NCI-H82 treated with DMSO at 0.1 percent for 48 hours (cell line): Measurements from ENCODE around the gene TMEM184A.

Experiments used
- DNase-seq: peaks from one replicate; lab custom pipeline; 2025; ENCODE audit not compliant: unreplicated experiment; lab: John Stamatoyannopoulos, UW

Gene TMEM184A

DNA sequence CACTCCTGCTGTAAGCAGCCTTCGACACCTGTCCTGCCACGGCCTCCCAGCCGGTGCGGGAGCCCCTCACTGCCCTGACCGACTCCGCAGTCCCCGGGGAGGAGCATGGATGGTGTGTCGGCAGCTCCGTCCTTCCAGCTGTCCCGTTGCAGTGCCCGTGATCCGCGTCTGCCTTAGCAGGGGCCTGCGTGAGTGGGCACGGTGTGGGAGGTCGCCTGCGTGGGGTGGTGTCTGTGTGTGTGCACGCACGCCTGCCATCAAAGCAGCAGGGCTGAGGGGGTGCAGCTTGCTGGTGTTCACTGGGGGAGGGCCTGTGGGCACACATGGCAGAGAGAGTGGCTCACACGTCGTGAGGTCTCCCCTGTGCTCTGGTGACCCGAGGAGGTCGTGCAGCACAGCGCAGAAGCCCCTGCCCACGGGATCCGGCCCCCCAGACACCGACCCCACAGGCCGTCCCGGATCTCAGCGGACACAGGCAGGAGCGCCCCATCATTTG is 15.2 kb downstream of the TMEM184A start:
- no peak for DNase-seq

DNA sequence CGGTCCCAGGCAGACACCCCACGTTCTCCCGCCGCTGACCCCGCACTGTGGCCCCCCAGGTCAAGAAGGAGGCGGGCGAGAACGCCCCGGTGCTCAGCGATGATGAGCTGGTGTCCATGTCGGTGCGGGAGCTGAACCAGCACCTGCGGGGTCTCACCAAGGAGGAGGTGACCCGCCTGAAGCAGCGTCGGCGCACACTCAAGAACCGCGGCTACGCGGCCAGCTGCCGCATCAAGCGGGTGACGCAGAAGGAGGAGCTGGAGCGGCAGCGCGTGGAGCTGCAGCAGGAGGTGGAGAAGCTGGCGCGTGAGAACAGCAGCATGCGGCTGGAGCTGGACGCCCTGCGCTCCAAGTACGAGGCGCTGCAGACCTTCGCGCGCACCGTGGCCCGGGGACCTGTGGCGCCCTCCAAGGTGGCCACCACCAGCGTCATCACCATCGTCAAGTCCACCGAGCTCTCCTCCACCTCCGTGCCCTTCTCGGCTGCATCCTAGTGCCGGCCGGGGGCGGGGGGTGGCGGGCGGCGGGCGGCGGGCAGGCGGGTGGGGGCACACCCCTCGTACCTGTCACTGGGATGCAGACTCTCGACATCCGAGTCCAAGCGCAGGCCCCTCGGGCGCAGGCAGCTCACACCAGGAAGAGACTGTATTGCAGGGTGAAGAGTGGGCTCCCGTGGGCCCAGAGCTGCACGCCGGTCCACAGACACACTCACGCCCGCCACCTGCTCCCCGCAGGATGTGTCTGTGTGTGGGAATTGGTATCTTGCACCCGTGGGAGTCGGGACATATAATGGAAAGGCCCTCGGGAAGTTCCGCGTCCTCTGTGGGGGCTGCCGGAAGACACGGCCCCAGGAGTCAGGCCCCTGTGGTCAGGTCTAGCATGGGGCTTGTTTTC is 15.9 kb downstream of the TMEM184A start:
- no peak for DNase-seq

DNA sequence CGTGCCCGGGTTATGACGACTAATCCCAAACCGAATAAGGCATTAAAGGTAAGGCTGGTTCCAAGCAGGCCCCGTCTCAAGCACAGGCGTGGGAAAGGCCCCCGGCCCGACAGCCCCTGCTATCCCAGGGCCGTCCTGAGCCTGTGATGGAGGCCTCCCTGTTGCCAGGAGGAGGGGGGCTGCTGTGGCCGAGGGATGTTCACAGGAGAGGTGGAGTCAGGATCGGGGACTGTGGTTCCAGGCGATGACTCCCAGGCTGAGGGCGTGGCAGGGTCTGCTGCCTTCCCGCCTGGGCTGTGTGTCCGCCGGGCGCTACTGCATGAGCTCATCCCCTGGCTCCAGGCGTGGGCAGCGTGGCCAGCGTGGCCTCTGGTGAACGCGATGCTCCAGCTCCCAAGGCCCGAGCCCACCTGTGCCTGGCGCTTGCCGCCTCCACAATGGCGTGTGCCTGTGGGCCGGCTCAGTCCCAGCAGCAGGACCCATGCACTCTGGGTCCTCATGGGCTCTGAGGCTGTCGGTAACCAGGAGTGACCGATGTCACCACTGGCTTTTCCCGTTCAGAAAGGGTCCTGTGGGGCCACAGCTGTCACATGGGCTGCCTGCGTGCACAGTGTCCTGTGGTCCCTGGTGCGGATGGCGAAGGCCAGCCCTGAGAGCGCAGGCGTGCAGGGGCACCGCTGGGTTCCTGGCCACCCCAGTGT is 16.7 kb downstream of the TMEM184A start:
- no peak for DNase-seq

DNA sequence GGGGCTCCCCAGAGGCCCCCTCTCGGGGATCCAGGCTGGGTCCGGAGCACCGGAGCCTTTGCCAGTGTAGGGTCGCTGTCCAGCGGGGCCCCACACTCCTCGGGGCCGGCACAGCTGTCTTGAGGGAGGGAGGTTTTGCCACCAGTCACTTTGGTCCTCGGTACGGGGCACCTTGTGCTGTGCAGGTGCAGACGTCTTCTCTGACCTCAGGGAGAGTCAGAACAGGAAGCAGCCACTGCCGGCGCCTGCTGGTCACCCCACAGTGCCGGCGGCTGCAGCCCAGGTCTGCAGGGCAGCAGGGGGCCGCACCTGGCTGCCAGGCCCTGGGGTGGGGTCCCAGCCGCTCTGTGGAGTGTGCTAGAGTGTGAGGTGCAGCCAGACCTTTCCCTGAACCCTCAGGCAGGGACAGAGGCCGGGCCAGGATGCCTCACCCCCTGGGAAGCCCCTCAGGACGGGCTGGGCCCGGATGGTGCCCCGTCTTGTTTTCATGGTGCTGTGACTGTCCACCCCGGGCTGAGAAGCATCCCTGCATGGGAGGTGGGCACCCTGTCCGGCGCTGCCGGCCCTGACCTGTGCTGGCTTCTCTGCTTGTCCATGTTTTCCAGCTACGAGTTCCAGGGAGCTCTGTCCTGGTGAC is 17.3 kb downstream of the TMEM184A start:
- DNase-seq: no peak

DNA sequence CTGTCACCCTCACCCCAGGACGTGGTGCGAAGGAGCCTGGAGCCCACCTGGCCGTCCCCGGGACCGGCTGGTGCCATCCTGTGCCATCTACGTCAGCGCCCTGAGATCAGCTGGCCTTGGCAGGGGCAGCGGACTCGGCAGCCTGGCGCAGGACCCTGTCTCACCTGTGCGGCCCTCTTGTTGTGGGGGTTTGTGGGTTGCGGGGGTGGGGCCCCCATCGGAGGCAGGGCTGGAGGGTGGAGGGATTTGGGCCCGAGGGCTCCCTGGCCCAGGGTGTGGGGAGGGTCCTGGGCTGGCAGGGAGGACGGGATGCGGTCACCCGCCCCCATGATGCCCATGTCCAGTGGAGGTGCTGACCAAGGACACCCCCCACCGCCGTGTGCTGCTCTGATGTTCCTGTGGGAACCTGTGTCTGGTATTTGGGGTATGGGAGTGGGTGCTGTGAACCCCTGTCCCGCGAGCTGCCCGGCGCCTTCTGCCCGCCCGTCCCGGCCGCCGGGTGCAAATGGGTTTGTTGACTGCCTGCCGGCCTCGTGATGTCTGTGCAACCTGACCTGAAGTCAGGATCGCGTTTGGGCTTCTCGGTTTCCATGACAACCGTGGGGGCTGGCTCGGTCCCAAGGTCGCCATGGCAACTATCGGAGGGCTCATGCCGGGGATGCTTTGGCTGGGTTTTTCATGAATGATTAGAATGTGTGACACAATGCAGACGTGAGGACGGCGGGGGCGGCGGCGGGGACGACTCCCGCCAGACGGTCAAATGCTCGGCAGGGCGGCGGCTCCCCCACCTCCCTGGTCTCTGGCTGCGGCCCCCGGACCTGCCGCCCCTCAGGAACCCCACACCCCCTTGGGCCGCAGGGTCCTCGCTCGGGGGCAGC is 18.2 kb downstream of the TMEM184A start:
- no peak for DNase-seq

DNA sequence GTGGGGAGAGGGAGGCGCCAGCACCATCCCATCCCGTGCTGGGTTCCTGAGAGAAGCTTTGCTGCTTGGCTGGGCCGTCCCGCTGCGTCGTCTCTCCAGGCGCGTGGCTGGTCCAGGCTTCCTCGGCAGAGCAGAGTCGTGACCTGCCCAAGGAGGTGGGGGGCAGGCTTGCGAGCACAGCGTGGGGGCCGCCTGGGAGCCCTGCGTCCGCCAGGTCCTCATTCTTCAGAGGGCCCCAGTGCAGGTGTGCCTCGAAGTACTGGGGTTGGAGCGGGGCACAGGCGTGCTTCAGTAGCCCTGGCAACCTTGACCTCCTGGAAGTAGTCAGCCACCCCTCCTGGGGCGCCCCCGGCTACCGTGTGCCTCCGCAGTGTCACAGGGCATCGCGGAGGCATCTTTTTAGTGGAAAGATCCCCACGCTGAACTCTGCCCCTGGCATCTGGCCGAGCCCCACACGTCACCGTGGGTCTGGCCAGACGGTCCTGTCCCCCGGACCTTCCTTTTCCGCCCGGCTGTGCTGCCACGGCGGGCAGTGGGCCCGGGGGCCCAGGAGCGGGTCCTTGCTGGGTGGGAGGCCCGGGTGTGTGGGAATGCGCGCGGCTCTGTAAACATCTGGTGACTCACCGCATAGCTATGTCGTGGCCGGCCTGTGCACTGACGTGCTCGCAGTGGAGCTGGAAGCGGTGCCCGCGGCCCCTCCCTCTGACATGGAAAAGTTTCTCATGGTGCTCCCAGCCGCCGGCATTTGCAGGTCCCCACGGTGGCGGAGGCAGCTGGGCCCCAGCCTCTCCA is 19.1 kb downstream of the TMEM184A start:
- no peak for DNase-seq

DNA sequence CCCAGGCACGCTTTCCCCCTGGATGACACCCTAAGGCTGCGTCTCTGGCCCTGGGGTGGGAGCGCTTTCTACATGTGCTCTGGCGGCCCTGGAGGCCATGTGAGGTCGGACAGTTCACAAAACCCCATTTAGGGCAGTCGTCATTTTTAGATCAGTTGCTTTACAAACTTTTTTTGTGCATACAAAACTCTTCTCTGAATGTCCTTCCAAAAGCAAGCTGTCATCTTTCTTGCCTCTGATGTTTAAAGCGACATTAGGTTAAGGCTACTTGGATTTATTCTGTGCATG is 19.6 kb downstream of the TMEM184A start:
- DNase-seq: no peak

DNA sequence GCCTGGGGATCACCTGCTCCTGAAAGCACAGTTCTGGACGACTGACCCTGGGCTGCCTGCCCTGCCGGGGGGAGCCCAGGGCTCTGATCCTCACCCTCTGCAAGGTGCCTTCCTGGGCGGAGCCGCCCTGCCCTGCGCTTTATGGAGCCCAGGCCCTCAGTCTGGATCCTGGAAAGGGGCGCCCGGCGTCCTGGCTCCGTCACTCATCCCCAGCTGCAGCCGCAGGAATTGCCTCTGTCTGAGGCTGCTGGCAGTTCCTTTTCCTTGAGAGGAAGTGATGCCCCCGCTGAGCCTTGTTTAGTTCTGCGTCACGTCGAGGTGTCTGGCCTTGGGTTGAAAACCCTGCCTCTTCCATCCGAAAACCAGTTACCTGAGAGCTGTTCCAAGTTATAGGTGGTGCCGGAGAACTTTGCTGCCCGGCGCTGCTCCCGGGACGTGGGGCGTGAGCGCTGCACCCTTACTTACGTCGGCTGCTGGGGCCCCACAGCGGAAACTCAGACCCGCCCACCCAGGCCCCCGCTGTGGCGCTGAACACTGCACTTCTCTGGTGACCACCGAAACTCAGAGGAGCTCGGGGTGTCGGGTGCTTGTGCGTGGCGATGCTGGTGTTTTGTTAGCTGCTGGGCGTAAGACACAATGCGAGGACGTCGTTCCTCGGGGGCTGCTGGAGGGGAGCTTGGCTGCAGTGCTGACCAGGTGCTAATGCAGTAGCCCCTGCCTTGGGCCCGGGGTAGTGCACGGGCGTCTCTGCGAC is 20.1 kb downstream of the TMEM184A start:
- DNase-seq: no peak

DNA sequence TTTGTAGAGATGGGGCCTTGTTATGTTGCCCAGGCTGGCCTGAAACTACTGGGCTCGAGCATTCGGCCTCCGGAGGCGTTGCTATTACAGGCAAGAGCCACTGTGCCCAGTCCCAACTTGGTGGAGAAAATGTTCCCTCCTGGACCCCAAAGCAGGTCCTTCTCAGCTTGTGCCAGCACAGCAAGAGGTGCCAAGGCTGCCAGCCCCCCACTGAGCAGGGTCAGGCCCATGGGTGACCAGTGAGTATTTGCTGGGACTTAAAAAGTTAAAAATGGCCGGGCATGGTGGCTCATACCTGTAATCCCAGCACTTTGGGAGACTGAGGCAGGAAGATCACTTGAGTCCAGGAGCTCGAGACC is 20.9 kb downstream of the TMEM184A start:
- no peak for DNase-seq

DNA sequence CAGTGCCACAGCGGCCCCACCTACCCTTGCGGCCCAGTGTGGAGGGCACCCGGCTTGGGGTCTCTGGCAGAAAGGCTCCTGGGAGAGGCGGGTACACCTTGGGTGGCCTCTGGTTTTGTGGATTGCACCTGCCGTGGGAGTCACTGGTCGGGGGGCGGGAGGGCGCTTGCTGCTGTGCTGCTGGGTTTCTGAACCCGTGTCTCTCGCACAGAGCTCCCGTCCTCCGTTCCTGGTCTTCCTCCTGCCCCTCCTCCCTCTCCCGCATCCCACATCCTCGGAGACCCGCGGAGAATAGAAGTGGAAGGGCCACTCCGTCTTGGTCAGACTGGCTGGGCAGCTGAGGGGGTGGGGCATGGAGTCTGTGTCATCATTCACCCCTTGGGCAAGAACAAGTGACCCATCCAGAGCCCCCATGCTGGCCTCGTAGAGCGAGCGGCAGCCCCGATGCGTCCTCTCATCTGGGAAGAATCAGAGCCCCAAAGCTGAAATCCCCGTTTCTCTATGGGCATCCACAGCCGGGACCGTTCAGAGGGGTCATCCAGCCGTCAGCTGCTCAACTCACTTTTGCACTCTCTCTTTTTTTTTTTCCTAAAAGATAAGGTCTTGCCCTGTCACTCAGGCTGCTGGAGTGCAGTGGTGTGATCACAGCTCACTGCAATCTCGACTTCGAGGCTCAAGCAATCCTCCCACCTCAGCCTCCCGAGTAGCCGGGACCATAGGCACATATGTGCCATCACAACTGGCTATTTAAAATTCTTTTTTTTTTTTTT is 21.5 kb downstream of the TMEM184A start:
- no peak for DNase-seq

DNA sequence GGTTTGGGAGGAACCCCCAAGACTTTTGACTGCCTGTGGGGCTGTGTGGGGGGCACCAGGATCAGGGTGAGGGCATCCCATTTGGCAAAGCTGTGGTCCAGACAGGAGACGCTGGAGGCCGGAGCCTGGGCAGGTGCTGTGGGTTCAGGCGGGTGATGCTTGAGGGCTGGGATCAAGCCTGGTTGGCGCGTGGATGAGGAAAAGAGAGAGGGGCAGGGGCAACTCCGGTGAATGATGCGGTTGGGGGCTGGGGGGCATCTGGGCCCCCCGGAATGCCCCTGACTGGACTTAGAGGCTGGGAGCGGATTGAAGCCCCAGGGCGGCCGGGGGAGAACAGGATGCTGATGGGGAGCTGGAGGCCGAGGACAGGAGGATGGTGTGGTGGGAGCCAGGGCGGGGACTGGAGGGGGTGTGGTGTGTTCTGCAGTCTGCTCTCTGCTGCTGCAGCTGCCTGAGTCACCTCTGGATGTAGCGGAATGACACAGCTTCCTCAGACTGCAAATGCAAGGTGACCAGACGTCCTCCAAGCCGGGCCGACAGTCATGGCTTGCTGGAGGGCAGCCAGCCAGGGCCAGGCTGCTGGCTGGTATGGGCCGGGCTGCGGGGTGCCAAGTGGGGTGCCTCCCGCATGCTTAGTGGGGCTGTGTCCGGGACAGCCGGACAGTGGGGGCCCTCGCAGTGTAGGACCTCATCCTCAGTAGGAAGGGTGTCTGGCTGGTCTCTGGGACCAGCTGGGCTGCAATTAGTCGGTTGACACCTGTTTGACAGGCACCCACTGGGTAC is 22.3 kb downstream of the TMEM184A start:
- no peak for DNase-seq

DNA sequence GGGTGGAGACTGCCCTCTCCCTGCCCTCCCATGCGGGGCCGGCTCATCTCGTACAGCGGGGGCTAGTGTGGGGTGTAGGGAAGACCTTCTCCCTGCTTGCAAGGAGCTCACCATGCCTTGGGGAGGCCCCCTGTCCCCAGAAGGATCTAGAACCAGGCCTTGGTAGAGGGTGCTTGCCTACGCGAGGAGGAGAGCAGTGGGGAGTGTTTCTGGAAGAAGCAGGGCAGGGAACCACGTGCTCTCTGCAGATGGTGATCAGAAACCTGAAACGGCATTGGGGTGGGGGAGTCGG is 22.8 kb downstream of the TMEM184A start:
- DNase-seq: no peak

DNA sequence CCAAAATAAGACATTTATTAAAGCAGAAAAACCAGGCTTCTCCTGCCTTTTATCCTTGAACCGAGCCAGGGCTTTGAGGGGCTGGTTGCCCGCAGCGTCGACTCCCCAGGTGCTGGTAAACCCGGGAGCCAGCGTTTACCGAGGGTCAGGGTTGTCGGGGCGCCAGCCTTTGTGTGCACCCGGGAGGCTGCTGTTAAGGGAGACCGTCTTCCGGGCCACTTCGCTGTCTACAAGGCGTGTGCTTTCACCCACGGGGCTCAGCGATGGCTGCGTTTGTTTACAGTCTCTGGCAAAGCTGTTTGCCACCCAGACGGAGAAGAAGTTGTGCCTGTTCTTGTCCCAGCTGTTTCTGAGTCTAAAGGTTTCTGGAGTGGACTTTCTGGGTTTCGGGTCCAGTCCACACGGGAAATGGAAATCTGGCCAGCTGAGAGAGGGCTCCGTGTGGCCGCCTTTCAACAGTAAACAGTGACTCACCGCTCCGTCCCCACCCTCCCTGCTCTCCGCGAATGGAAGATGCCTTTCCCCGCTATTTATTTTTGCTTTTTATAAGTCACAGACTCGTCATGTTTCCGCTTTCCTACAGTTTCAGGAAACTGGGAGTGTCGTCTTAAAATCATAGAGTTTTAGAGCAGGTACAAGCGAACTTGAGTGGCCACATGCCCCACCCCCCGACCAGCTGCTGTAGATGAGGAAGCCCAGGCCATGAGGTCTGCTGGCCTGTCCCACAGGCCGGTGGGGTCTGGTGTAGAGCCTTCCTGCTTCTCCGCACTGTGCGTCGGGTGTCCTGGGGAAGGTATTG is 23.4 kb downstream of the TMEM184A start:
- no peak for DNase-seq

DNA sequence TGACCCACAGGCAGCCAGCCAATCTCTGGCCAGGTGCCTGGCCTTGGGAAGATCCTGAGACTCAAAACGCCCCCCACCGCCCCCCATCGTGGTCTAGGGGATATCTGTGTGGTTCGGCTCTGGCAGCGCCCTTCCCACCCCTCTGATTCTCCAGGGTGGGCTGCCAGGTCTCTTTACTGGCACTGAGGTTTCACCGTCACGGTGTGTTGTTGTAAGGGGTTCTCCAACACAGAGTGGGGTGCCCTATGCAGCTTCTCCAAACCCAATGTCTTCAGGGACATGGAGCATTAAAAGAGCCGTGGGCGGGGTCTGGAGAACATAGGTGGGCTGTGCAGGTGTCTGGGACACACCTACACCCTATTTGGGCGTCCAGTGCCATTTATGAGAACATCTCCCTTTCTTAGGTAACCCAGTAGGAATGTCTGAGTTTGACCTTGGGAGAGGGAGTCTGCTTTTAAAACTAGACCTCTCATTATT is 24.0 kb downstream of the TMEM184A start:
- no peak for DNase-seq

DNA sequence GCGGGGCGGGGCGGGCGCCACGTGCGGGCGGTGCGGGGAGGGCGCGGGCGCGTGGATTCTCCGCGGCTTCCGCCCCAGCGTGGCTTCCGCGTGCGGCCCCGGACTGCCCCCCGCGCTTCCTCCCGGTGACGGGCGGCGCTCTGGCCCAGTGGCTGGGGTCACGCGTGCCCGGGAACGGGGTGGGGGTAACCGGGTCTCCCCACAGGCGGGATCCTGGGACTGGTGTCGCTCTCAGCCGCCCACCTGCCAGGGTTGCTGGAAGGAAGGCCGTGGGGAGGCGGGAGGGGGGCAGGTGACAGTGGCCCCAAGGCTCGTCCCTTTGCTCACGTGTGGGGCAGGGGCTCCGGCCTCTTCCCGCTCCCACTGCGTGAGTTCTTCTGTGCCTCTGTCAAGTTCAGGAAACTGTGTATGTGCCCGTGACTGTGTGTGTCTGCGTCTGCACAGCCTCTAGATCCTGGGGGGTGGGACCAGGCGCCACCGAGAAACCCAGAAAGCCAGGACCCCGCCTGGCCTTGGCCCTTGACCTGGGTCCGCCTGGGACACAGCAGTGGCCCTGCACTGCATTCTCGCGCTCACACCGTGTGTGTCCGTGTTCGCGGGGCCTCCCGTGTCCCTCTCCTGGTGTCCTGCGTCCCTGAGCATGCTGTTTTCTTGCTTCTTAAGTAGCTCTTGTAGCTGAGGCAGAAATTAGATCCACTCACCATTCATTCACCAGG is 24.6 kb downstream of the TMEM184A start:
- no peak for DNase-seq

DNA sequence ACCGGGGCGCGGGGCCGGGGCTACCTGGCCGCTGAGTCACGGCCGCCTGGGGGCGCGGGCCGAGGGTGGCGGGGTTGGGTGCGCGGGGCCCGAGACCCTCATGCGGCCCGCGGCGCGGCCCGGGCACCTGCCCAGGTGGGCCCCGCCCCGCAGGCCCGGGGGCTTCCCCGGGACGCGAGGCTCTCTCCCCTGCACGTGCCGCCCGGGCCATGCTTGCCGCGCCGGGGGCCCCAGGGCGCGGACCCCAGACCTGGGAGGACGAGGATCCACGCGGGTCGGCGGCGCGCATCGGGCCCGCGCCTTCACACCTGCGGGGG is 25.1 kb downstream of the TMEM184A start:
- DNase-seq: no peak
